NCI-H748 treated with DMSO at 0.1 percent for 48 hours (cell line): ENCODE measurements around the gene DPY30.
A peak's percentile ranks its signal among the peaks of the same experiment; 100 is the strongest.
"Not testable (repeated sequence)": the region's sequence is repeated elsewhere in the genome, so short reads cannot be mapped to it uniquely, and the experiment has no call there.

Experiments used
- DNase-seq: peaks from one replicate; lab custom pipeline; 2025; lab: John Stamatoyannopoulos, UW

Gene DPY30

DNA sequence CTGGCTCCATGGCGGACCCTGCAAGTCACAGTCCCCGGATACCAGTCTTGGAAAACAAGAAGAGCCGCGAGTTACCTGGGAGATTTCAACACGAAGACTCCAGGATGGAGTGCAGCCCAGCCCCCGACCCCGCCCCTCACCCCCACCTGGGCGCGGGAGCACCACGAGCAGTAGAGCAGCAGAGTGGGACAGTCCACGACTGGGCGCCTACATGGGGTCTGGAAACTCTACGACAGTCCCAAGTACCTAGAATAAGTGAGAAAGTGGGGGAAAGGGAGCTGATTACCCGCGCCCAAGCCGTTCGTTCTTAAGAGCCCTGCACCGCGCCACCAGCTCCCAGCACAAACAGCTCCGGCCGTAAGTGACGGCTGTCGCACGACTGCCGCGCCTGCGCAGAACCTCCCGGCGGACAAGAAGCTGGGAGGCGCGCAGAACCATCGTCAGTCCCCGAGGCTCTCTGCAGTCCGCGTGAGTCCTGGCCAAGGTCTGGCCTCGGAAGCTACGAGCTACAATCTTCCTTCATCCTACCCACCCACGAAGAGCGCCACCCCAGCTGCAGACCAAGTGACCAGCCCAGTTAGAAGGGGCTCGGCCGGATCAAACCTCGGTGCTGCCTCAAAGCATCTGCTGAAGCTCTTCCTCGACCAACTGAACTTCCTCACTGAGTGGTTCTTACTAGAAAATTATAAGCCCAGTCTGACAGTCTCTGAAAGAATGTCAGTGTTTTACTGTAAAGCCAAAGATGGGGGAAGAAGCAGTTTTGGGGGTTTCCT lies at the start of gene DPY30:
DPY30 (minus strand) TSS at position 359 of the 773 bp plus-strand sequence; CDS start at position 10, 349 bp downstream.
- peak; percentile 63 for DNase-seq

- no peak for DNase-seq
These were observed 34.5 kb upstream of the DPY30 start for GRCh38 chr2:32074134-32074506.

- DNase-seq = no peak
These were observed 27.9 kb upstream of the DPY30 start for GRCh38 chr2:32067549-32067948.

- no peak for DNase-seq
These were observed 25.1 kb upstream of the DPY30 start for GRCh38 chr2:32064713-32065112.

DNA sequence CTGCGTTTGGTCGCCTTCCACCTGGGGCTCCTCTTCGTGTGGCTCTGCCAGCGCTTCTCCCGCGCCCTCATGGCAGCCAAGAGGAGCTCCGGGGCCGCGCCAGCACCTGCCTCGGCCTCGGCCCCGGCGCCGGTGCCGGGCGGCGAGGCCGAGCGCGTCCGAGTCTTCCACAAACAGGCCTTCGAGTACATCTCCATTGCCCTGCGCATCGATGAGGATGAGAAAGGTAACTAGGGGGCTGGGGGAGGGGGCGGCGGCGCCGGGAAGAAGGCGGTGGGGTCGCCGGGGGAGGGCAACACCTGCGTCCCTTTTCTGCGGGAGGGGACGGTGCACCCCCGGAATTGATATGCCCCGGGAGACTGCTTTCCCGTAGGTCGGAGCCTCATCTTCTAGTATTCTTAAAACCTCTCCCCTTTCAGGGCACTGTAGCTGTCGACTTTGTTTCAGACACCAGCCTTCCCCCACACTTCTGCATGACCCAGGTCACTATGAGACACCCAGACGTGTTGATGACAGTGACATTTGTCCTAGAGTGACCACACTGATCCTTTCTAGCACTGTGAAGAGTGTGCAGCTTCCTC lies 24.5 kb upstream of the DPY30 start:
- DNase-seq = peak; percentile 25

DNA sequence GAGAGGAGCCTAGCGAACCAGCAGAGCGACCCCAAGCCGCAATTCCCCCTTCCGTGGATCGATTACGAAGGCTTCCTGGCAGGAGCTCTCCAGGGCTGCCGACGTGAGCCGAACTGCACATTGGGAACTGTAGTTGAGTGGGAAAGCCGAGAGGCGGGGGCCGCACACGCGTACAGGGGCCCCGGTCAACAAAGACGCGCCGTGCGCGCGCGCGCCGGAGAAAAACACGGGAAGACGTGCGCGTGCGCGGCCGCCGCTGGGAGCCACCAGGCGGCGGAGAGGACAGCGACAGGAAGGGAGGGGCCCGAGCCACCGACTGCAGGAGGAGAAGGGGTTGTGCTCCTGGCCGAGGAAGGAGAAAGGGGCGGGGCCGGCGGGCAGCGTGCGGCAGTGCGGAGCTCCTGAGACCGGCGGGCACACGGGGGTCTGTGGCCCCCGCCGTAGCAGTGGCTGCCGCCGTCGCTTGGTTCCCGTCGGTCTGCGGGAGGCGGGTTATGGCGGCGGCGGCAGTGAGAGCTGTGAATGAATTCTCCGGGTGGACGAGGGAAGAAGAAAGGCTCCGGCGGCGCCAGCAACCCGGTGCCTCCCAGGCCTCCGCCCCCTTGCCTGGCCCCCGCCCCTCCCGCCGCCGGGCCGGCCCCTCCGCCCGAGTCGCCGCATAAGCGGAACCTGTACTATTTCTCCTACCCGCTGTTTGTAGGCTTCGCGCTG lies 23.9 kb upstream of the DPY30 start, which contains the start of gene SPAST:
SPAST (plus strand) TSS at position 247 of the 711 bp plus-strand sequence; CDS start at position 523, 276 bp downstream.
- DNase-seq = peak; percentile 85

DNA sequence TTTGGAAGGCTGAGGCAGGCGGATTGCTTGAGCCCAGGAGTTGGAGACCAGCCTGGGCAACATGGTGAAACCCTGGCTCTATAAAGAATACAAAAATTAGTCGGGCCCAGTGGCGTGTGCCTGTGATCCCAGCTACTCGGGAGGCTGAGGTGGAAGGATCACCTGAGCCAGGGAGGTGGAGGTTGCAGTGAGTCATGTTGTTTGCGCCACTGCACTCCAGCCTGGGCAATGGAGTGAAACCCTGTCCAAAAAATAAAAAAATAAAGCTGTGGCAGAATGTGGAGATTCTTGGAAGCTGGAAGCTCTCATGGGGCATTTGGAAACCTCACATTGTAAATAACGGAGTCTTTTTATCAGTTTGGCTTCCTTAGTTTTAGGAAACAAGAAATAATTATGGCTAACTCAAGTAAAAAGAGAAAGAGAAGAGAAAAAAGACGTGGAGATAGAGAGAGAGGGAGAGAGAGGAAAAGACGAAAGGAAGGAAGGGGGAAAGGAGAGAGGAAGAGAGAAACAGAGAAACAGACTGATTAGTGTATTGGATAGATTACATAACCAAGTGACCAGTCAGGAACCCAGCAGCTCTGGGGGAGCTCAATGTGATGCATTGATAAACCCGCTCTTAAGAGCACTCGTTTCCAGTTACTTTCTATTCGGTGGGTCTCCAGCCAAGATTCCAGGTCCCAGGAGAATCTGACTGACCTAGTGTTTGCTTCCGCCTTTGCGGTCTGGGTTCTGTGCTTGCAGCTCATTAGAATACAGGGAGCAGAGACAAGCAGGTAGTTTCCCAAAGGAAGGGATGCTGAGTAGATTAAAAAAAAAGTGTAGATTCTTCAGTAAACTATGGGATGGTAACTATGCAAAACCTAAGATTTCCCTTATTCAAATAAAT lies 22.6 kb upstream of the DPY30 start:
- DNase-seq = peak; percentile 9

- no peak for DNase-seq
These were observed 21.8 kb upstream of the DPY30 start for GRCh38 chr2:32061430-32061829.

GRCh38 chr2:32060266-32060665 lies 20.7 kb upstream of the DPY30 start:
- DNase-seq = no peak

- no peak for DNase-seq
These were observed 18.5 kb upstream of the DPY30 start for GRCh38 chr2:32058130-32058529.

DNA sequence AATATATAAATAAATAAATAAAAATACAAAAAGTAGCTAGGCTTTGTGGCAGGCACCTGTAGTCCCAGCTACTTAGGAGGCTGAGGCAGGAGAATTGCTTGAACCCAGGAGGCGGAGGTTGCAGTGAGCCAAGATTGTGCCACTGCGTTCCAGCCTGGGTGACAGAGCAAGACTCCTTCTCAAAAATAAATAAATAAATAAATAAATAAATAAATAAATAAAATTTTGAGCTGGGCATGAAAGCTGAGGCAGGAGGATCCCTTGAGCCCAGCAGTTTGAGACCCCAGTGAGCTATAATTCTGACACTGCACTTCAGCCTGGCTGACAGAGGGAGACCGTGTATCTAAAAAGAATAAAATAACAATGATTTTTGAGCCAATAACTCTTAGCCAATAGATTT lies 15.0 kb upstream of the DPY30 start:
- not testable (repeated sequence) for DNase-seq

DNA sequence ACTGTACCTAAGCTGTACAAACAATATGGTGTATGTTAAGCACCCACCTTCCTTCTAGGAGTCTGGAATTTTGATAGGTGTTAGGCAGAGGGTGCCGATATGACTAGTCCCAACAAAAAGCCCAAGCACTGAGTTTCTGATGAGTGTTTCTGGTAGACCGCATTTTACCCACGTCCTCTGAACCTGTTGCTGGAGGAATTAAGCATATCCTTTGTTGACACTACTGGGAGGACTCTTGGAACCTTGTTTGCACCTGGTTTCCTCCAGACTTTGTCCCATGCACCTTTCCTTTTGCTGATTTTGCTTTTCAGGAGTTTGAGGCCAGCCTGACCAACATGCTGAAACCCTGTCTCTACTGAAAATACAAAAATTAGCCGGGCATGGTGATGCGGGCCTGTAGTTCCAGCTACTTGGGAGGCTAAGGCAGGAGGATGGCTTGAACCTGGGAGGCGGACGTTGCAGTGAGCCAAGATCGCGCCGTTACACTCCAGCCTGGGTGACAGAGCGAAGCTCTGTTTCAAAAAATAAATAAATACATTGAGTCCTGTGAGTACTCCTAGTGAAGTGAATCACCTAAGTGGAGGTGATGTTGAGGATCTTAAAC lies 12.3 kb upstream of the DPY30 start:
- no peak for DNase-seq

DNA sequence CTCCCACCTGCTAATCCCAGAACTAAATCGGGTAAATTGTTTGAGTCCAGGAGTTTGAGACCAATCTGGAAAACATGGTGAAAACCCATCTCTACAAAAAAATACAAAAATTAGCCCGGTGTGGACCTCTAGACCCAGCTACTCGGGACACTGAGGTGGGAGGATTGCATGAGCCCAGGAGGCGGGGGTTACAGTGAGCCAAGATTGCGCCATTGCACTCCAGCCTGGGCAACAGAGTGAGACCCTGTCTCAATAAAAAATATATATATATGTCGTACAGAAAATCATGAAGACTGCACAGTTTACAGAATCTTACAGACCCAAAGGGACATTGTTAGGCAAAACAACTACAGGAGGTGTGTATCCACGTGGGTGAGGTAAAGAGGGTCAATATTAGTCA lies 4.0 kb upstream of the DPY30 start:
- no peak for DNase-seq

DNA sequence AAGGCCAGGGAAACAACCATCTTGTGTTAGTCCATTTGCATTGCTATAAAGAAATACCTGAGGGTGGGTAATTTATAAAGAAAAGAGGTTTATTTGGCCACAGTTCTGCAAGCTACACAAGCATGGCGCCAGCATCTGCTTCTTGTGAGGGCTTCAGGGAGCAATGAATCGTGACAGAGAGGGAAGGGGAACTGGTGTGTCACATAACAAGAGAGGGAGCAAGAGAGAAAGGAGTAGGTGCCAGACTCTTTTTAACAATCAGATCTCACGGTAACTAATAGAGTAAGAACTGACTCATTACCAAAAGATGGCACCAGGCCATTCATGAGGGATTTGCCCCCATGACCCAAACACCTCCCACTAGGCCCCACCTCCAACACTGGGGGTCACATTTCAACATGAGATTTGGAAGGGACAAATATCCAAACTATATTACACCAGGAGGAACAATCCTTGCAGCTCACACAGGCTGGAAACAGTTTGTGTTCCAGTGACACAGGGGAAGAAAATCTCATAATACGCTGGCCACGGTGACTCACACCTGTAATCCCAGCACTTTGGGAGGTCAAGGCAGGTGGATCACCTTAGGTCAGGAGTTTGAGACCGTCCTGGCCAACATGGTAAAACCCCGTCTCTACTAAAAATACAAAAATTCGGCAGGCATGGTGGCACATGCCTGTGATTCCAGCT lies 5.3 kb downstream of the DPY30 start:
- DNase-seq = not testable (repeated sequence)

- not testable (repeated sequence) for DNase-seq
These were observed 20.7 kb downstream of the DPY30 start for GRCh38 chr2:32018789-32019482.

GRCh38 chr2:32012872-32013271 lies 26.7 kb downstream of the DPY30 start:
- DNase-seq = no peak

DNA sequence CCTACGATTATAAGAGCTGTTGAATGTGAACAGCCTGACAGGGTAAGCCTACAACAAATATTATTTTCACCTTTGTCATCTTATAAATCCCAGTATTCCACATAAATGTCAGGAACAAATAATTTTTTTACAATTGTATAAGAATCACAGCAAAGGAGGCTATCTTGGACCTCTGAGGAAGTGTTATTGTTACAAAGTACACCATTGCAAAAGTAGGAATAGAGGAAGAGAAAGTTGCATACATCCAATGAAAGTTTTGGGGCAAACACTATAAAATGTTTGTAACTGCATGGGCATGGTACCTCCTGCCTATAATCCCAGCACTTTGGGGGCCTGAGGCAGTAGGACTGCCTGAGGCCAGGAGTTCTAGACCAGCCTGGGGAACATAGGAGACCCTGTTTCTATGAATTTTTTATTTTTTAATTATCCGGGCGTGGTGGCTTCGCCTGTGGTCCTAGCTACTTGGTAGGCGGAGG lies 28.1 kb downstream of the DPY30 start:
- DNase-seq = no peak

GRCh38 chr2:32010670-32011484 lies 28.7 kb downstream of the DPY30 start, which contains the start of gene MEMO1:
TSS of gene MEMO1 (minus strand) at chr2:32011008. CDS start at chr2:32010247, 761 bp downstream.
- DNase-seq = peak; percentile 71

DNA sequence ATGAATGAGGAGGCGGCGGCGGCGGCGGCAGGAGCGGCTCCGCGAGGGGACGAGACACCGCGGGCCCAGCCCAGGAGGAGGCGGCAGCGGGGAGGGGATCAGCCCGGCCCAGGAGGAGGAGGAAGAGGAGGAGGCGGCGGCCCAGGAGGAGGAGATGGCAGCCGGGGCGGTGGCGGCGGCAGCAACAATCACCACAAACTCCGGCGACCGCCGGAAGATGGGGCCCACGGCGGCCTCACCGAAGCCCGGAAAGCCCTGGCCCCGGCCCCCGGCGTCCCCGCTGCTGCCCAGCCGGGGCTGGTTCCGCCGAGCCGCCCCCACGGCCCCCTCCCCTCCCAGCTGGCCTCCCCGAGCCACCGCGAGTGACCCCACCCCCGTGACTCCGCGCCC lies 29.3 kb downstream of the DPY30 start:
- not testable (repeated sequence) for DNase-seq
